Activated CD4-positive, alpha-beta T cell treated with anti-CD3 and anti-CD28 coated beads for 4 hours (primary cell): ENCODE measurements around the gene STAT4.
A peak's percentile ranks its signal among the peaks of the same experiment; 100 is the strongest.

Experiments used
- DNase-seq, 2 donors: peaks; one replicate each; pipeline ENCODE4 v3.0.0-alpha.2; 2020

The STAT4 gene

GRCh38 chr2:191081411-191082155 lies 69.2 kb downstream of the STAT4 start:
- DNase-seq, result no peak

DNA sequence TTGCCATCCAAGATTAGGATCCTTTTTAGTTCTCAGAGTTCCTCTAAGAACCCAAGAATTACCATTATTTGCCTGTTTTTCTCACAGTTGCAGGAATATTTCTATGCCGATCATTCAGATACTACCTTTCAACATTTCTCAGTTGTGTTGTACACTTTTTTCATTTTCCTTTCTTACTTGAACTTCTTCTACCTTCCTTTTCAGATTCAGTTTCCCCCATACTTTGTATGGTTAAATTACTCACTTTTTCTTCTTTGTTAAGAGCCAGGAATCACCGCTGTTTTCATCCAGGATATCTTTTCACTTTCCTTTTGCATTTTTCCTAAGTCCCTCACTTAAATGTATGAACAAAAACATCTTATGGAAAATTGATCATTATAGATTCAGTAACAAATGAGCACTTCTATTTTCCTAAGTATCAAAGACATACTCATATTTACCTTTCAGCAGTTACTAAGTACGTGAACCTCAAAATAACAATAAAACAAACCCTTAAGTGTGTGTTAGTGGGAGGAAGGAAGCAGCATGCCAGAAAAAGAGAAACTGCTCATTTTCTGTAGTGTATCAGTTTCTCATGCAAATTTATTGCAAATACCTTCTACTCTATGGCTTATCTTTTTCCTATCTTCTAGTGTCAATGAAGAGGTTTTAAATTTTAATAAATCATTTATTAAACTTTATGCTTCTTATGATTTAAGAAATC lies 72.5 kb downstream of the STAT4 start:
- no peak for DNase-seq

DNA sequence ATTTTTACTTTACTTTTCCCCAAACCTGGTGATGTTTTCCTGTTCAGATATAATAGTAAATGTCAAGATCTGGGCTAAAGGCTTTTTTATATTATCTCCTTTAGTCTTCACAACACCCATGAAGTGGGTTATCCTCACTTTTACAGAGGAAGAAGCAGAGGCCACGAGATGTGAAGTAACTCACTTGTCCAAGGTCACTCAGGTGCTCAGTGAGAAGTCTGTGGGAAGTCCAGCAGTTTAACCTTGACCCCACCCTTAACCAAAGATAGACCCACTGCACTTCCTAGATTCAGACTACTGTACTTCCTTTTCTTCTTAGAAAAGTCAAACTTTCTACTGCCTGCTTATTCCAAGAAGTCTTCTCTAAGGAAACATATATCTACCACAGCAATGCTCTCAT lies 80.5 kb downstream of the STAT4 start:
- DNase-seq, result no peak

DNA sequence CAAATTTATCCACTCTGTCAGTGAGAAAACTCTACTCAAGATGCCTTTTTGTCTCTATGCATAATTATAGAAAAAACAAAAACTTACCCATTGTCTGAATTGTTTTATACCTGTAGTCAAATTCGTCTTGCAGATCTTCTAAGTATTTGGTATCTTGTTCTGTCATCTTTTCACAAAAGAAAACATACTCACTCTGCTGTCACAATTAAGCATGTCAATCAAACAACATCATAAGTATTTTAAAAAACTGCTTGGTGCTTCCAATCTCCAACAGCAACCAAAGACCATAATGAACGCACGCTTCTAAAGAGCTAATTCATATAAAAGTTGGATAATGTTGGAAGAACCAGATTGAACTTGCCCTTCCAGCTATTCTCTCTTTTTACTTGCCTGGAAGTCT lies 81.2 kb downstream of the STAT4 start:
- DNase-seq, result no peak

- DNase-seq, result no peak
These were observed 83.9 kb downstream of the STAT4 start for GRCh38 chr2:191066919-191067233.

- DNase-seq, result no peak
These were observed 84.4 kb downstream of the STAT4 start for GRCh38 chr2:191066197-191066918.

- DNase-seq, result no peak
These were observed 85.0 kb downstream of the STAT4 start for GRCh38 chr2:191065785-191066184.

DNA sequence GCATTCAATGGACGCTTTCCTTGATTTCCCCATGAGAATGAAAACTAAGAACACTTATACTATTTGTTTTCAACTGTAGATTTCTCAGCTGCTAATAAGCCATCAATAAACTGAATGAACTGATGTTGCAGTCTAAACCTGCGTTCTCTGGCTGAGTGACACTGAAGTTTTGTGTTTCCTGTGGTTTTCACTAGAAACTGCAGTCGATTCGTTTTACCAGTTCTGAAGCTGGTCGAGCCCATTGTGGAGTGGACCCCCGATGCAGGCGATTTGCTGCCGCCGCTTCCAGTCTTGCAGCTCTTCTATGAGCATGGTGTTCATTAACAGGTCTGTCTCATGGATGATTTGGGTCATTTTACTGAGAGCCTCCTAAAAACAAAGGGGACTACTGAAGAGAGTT lies 86.2 kb downstream of the STAT4 start:
- peak; percentile 20 to 32 for DNase-seq

- DNase-seq, result no peak
These were observed 87.2 kb downstream of the STAT4 start for GRCh38 chr2:191063584-191063983.

DNA sequence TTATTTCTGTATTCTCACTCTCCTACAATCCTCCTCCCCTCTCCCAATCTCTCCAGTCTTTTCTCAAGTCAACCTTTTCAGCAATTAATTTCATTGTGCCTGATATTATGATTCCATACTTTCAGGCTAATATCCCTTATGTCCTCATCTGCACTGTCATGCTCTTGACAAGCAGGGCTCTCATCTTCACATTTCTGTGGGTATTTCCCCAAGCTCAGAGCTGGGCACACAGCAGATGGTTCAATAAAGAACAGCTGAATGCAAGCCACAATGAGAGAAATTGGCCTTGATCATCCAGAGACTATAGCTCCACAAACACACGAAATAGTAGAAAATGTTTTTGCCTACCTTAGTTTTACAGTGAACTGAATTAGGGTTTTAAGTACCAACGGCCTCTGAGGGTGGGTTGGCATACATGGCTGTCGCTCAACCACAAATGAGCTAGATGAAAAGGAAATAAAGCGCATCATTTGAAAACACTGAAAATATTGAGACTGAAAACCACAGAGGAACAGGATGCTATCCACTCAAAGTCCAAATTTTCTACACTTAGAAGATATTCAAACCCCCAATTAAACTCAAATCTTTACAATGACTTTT lies 89.3 kb downstream of the STAT4 start:
- peak in 1 of 2 donors; percentile 20 for DNase-seq

GRCh38 chr2:191059308-191059707 lies 91.5 kb downstream of the STAT4 start:
- DNase-seq, result no peak

DNA sequence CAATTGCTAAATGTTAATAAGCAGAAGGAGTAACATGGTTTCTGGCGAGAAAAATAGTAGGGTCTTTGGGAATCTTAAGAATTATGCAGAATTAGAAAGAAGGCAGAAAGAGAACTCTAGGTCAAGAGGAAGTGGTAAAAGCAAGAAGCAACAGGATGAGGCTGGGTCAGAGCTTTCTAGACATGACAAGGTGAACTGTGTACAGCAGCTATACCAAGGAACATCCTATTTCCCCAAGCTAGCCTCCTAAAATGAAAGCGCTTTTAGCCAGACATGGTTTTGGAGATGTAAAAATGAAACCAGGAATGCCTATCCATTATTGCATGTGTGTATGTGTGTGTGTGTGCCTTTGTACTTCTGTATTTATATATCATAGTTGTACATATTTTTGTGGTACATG lies 94.6 kb downstream of the STAT4 start:
- DNase-seq, result no peak

- DNase-seq, result no peak
These were observed 97.5 kb downstream of the STAT4 start for GRCh38 chr2:191053256-191053655.

GRCh38 chr2:191051825-191052778 lies 98.7 kb downstream of the STAT4 start:
- DNase-seq, result peak; percentile 14 to 44

DNA sequence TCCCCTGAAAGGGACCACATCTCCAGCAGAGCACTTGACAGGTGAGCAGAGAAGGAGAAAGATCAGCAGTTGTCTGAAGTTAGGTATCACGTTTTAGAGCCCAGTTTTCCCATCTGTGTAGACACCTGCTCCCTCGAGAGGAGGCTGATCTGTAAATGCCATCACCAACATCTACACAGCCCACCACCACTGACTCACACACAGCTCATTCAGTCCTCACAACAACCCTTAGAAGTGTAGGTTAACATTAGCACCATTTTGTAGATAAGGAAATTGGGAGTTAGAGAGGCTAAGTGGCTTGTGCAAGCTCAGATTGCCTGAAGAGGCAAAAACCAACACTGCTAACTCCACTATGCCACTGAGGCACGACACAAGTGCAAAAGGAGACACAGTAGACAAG lies 99.6 kb downstream of the STAT4 start:
- no peak for DNase-seq

DNA sequence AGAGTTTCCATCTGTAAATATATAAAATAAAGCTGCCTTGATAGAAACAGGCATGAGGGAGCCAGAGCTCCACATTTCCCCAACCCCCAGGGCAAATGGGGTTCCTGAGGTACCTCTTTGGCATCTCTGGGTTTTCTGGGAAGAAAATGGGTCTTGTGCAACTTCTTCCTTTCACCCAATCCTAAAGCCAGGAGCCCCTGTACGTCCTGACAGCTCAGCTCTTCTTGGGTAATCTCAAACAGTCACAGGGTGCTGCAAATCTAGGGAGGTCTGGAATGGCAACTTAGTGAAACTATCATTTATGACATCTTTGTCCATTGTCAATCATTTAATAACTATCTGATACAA lies 100.2 kb downstream of the STAT4 start:
- no peak for DNase-seq

- DNase-seq, result no peak
These were observed 100.8 kb downstream of the STAT4 start for GRCh38 chr2:191049728-191050639.

GRCh38 chr2:191048073-191048472 lies 102.7 kb downstream of the STAT4 start:
- DNase-seq, result no peak

DNA sequence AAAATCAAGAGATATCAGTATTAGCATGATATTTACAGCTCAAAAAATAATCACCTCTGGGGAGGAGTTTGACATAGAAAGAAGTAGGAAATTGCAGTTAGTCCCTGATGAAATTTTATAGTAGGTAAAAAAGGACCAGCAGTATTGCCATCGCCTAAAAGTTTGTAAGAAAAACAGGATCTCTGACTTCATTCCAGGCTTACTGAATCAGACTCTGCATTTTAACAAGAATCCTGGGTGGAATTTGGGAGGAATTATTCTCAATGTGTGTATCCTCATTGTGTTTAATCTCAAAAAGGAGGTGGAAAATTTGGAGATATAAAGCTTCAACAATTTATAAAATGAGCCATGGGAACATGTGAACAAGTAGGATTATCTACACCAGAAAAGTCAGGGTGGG lies 105.7 kb downstream of the STAT4 start:
- no peak for DNase-seq

DNA sequence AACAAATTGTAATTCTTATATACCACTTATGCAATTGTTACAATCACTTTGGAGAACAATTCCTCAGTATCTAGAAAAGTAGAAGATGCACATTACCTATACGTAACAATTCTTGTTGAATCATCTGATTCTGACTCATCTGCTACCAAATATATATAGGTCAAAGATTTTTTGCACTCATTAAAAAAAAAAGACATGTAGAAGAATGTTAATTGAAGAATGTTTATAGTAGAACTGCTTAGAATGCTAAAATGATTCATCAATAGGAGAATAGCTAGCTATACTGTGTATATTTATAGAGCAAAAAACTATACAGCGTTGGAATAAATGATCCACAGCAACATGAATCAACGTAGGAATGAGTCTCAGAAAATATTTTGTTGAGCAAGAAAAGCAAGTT lies 107.4 kb downstream of the STAT4 start:
- no peak for DNase-seq

DNA sequence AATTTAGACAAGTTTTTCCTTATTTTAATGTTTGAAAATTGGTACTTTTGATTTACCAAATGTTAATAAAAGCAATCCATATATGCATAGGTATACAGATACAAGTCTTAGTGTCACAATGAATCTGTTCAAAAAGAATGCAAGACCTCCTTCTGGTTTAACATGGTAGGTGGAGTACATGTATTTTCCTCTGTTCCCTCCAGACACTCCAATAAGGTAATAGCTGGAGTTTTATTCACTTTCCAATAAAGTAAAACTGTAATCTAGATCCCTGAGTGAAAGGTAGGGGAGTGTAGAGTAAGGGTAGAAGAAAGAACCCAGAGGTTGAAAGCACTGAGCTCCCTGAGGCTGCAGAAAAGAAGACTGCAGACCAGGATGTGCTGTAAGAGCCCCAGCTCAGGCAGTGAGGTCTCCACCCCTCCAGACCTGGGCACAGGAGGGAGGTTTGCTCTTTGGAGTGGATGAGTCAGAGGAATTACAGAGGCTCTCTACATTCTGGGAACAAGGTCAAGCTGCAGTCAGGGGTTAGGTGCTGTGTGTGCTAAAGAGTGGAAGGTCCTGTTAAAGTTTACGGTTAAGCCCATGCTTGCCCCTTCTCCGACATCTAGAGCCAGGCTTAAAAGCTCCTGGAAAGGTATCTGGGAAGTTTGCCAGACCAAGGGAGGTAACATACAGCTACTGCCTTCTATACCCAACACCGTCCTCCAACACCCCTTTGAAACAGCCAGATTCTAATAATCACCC lies 109.2 kb downstream of the STAT4 start:
- DNase-seq, result no peak
